WTC11 (cell line): Measurements from ENCODE around the gene ZNF821.

ENCODE experiments used
- CBFB ChIP-seq: sonication (generic); formaldehyde crosslinking; IDR thresholded peaks from 2 replicates; pipeline ENCODE4 v1.8.1; 2022; ENCODE audit warnings: mild to moderate bottlenecking, low read depth, missing genetic modification reagents
- FOXJ3 ChIP-seq: sonication (generic); formaldehyde crosslinking; IDR thresholded peaks from 2 replicates; pipeline ENCODE4 v1.9.0; 2021; ENCODE audit warnings: missing genetic modification reagents, mild to moderate bottlenecking, borderline replicate concordance
- NR3C1 ChIP-seq: sonication (generic); formaldehyde crosslinking; conservative IDR thresholded peaks from 2 replicates; pipeline ENCODE4 v1.8.1; 2023; ENCODE audit warnings: low read depth, mild to moderate bottlenecking, missing genetic modification reagents
- ZBTB21 ChIP-seq: sonication (generic); formaldehyde crosslinking; IDR thresholded peaks from 2 replicates; pipeline ENCODE4 v1.8.1; 2023; ENCODE audit warnings: mild to moderate bottlenecking, missing genetic modification reagents, borderline replicate concordance
- ZNF121 ChIP-seq: sonication (generic); formaldehyde crosslinking; IDR thresholded peaks from 2 replicates; pipeline ENCODE4 v1.8.0; 2023; ENCODE audit warnings: missing genetic modification reagents
- TF ChIP-seq, protein P1 (sequence below): sonication (generic); formaldehyde crosslinking; IDR thresholded peaks from 2 replicates; pipeline ENCODE4 v1.8.0; 2022; ENCODE audit warnings: mild to moderate bottlenecking, missing genetic modification reagents
- TF ChIP-seq, protein P2 (sequence below): fragments of 200-600 bp; IDR thresholded peaks from 2 replicates; pipeline ENCODE4 v1.8.0; 2022; ENCODE audit warnings: antibody characterized with exemption

DNA sequence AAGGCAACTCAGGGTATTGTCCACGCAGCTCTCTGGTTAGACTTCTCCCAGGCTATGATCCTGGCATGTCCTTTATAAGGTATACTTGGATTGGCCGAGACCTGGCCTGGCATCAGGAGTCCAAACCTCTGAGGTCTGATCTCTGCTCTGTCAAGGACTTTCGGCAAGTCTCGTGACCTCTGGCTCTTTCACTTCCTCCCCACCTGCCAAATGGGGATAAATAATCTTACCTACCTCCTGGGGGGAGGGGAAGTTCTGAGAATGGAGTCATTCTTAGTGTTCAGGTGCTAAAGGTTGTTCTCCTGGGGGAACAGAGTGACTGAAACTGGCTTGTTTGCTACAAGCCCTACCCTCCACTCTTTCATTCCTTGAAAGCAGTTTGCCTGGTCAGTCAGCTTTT is 30.6 kb downstream of the ZNF821 start:
- TF ChIP-seq NR3C1 (CRISPR knock-in tag): no peak
- TF ChIP-seq, protein P1, sequence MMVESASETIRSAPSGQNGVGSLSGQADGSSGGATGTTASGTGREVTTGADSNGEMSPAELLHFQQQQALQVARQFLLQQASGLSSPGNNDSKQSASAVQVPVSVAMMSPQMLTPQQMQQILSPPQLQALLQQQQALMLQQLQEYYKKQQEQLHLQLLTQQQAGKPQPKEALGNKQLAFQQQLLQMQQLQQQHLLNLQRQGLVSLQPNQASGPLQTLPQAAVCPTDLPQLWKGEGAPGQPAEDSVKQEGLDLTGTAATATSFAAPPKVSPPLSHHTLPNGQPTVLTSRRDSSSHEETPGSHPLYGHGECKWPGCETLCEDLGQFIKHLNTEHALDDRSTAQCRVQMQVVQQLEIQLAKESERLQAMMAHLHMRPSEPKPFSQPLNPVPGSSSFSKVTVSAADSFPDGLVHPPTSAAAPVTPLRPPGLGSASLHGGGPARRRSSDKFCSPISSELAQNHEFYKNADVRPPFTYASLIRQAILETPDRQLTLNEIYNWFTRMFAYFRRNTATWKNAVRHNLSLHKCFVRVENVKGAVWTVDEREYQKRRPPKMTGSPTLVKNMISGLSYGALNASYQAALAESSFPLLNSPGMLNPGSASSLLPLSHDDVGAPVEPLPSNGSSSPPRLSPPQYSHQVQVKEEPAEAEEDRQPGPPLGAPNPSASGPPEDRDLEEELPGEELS: no peak
- TF ChIP-seq, protein P2, sequence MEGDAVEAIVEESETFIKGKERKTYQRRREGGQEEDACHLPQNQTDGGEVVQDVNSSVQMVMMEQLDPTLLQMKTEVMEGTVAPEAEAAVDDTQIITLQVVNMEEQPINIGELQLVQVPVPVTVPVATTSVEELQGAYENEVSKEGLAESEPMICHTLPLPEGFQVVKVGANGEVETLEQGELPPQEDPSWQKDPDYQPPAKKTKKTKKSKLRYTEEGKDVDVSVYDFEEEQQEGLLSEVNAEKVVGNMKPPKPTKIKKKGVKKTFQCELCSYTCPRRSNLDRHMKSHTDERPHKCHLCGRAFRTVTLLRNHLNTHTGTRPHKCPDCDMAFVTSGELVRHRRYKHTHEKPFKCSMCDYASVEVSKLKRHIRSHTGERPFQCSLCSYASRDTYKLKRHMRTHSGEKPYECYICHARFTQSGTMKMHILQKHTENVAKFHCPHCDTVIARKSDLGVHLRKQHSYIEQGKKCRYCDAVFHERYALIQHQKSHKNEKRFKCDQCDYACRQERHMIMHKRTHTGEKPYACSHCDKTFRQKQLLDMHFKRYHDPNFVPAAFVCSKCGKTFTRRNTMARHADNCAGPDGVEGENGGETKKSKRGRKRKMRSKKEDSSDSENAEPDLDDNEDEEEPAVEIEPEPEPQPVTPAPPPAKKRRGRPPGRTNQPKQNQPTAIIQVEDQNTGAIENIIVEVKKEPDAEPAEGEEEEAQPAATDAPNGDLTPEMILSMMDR: no peak
- no peak for TF ChIP-seq ZNF121
- TF ChIP-seq ZBTB21 (CRISPR knock-in tag): no peak
- no peak for TF ChIP-seq FOXJ3 (CRISPR knock-in tag)
- TF ChIP-seq CBFB: no peak
